Amniotic stem cell (primary cell): ENCODE measurements around the gene GSE1.

Experiments used
- DNase-seq: peaks from one replicate; lab custom pipeline; 2025; lab: John Stamatoyannopoulos, UW

The GSE1 gene

DNA sequence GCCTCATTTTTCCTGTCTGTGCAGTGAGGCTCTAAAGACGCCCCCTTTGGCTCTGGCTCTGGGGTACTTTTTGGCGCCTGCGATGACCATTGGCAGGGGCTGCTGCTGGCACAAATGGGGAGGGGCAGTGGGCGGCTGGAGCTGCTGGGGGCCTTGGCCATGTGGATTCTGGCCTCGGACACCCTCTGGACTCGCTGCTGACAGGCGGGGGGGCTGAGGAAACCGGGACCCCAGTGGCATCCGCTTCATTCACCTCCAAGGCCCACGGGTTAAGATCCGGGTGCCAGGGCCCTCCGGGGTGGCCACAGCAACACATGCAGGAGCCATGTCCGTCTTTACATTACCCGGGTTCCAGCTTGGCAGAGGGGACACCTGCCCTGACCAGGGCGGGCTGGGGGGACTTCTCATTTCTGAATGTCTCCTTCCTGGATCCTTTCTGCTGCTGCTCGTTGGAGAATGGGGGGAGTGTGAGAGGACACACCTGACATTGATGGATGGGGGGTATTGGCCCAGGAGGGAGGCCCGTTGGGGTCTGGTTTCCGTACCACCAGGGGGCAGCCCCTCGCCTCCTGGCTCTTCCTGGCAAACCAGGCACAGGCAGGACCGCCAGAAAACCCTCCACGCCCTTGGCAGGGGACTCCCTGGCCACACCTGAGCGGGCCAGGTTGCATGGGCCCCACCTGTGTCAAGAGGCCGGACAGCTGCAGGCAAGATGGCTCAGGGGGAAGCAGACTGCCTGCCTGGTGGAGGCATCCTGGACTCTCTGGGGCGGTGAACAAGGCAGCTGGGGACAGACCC is 21.8 kb downstream of the GSE1 start:
- DNase-seq: no peak

DNA sequence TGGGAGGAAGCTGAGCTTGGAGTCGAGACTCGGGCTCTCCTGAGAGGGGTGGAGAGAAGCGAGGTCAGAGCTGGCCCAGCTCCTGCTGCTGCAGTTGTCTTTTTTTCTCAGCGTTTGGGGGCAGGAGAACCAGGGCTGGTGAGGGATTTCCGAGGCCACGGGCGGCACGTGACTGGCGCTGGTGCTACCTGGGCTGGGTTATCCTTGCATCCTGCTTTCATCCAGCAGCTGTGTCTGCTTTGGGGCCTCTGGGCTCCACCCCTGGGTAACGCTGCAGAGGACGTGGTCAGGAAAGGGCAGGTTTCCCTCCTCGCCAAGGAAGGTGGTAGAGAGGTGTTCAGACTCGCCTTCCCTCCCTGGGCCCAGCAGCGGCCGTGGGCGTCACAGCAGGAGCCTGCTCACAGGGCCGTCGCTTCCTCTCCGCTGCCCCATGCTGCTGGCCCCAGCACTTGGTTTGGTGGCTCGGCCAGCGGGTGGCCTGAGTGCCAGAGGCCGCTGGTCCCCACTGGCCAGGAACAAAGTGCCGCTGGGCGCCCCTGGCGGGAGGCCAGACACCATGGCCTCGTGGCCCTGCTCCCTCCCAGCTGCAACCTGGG is 22.5 kb downstream of the GSE1 start:
- no peak for DNase-seq

DNA sequence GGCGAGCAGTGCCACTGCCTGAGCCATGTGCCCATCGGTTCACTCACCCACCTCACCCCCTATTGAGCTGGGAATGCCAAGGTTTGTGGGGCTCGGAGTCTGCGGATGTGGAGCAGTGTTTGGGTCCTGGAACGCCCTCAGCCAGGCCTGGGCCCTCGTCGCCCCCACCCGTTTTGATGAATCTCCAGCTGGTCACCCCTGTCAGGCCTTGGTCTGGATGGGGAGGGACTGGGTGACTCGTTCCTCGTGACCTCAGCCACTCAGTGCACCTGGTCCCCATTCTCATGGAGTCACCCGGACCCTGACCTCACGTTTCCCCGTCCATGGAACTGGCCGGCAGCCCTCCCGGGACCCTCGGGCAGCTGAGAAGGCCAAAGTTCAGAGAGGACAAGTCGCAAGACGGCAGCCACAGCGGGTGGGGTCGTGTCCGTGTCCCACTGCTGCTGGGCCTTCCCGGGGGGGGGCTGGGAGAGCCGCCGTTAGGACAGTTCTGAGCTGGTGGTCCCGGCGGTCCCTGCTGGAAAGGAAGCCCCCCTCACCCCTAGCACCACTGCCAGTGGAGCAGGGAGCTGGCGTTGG is 23.2 kb downstream of the GSE1 start:
- no peak for DNase-seq

DNA sequence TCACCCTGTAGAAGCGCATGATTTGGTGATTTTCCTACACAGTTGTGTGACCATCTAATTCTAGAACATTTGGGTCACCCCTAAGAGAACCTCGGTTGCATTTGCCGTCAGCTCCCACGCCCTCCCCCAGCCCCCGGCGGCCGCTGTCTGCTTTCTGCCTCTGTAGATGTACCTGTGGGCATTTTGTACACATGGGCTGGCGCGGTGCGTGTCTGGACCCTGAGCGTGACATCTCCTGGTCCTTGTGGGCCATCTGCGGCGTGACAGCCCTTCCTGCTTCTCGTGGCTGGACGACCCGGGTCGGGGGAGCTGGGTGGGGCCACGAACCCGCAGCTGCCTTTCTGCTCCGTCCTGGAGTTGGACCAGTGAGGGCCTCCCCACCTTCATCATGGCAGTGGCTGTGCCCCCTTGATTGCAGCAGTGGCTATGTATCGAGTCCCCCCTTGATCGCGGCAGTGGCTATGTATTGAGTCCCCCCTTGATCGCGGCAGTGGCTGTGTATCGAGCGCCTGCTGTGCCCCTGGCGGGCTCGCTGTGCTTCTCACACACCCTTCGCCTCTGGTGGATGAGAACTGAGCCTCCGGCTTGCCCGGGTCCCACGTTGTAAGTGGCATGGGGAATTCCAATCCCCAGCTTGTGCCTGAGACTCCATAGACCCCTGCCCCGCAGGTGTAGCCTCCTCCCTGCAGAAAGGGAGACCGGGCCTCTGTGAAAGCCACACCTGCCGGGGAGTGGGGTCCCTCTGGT is 24.1 kb downstream of the GSE1 start:
- DNase-seq: no peak

DNA sequence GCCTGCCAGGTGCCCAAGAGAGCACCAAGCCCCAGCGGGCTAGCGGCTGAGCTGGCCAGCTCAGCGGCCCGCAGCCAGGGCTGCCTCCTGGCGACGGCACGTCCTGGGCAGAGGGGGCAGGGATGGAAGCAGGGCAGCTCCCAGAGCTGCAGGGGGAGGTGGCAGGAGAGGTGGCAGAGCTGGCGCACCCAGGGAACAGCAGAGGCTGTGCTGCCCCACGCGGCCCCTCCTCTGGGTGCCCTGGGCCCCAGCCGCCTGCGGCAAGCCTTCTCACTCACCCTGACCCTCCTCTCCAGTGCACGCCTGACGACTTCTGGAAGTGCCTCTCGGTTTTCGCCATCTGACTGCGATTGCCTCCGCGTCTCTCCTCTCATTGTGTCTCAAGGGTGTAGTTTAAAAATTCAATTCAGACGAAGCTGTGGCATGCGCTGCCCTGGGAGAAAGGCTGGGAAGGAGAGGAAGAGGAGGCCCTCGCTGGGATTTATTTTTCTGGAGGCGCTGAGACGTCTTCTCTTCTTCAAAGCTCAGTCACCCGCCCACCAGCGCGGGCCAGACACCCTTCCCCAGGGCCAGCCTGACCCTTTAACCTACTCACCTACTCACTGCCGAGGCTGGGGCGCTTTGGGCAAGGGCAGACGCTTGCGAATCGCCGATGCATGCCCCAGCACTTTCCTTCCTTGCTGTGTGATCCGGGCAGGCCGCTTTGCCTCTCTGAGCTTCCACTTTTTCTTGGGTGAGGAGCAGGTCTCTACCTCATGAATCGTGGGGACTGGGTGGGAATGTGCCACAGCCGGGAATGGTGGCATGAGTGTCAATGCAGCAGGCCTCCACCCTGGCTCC is 24.9 kb downstream of the GSE1 start:
- DNase-seq: no peak

DNA sequence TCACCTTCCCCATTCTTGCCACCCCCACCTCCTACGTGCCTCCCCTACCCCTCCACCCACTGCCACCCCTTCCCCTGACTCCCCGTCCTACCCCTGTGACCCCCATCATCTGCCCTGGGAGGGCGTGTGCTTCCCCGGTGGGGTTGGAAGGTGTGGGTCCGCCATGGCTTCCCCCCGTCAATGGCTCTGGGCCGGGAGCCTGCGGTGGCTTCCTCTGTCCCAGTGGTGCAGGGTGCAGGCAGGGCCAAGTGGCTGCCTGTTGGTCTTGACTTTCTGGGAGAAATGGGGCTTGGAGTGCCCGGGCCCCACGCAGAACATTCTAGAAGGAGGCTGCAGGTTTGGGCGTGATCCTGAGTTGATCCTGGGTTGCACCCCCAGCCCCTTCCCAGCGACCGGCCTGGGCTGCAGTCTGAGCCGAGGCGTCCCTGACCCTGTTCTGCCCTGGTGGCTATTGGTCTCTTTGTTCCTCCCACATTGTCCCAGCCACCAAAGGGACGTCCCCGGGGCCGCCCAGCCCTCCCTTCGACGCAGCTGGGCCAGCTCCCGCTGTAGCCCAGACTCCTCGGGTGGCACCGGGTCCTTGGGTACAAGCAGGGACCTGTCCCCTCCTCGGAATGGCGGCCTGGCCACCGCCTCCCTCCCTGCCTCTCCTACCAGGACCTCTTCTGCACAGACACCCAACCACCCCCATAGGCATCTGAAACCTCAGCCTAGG is 25.7 kb downstream of the GSE1 start:
- DNase-seq: no peak

DNA sequence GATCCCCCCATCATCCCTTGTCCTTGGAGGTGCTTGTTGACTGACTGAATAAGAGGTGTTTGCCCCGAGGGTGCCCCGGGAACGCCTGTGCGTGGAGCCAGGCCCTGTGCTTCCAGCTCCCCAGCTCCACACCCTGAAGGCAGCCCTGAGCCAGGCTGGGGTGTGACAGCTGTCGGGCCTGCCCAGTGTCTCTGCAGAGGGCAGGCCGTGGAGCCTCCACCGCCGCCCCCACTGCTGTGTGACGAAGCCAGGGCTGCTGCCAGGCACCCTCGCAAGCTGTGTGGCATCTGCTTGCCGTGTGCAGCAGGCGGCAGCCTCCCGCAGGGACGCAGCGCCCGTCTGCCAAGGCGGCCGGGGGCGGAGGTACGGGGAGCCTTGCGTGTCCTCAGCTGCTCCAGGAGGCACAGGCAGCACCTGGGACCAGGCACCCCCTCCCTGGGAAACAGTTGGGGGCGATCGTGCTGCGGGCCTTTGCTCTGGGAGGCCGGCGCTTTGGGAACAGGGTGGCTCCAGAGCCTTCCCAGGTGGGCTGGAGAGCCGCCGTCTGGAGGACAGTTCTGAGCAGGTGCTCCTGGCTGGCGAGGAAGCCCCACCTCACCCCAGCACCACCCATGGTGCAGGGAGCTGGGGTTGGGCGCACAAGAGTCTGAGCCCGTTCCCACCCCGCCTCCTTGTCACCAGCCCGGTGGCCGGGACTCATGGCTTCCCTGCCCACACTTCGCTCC is 26.6 kb downstream of the GSE1 start:
- no peak for DNase-seq

DNA sequence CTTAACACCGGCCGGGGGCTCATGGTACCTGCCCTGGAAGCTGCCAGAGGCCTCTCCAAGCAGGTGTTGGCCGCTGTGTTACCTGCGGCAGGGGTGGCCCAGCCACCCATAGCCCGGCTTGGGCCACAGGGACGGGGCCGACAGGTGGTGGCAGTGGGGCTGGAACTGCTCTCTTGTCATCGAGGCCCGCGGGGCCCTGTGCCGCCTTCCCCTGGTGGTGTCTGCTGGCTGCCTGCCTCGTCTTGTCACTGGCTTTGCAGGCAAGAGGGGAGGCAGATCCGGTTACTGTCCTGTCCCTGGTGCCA is 27.1 kb downstream of the GSE1 start:
- DNase-seq: no peak

DNA sequence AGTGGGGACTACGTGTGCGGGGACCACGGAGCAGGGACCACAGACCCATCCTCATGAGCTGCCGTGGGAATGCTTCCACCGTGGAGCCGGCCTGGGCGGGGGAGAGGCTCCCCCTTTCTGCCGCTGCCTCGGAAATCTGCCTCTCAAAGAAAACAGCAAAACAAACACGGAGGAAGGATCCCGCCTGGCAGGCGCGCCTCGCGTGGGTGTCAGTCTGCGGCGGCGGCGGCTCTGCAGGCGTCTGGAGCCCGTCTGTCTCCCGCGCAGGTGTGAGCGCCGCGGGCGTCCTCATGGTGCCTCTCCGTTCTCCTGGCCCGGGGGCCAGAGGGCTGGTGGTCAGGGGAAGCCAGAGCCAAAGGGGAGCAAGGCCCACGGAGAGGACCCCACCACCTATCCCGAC is 27.5 kb downstream of the GSE1 start:
- DNase-seq: no peak

DNA sequence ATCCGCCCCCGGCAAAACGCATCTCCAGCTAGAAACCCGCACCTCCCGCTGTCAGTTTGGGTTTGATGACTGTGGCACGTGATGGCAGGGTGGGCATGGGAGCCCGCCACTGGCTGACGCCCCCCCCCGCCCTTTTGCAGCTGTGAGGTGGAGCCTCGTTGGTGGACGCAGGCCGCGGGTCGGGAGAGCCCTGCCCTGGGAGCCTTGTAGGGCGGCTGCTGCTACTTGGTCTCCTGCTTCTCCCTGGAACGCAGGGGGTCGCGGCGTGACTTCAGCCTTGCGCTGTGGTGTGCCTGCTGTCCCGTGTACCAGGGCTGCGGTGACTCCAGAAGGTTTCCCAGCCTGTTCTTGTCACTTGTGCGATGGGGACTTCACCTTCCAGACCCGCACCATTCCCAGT is 28.2 kb downstream of the GSE1 start:
- DNase-seq: no peak

DNA sequence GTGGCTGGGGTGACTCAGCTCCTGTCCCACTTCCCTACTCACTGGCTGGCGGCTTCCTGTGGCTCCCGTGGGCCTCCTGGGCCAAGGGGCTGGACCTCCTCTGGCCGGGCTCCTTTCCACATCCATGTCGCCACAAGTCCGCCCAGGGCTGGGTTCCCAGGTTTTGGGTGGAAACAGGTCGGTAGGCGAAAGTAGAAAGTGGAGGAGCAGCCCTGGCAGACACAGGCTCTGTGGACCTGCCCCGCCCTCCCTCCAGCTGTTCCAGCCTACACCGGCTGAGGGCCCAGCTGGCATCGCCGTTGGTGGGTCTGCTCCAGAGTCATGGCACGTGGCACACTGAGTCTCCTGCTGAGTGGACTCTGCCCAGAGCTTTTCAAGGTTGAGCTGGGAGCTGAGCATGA is 28.7 kb downstream of the GSE1 start:
- no peak for DNase-seq

DNA sequence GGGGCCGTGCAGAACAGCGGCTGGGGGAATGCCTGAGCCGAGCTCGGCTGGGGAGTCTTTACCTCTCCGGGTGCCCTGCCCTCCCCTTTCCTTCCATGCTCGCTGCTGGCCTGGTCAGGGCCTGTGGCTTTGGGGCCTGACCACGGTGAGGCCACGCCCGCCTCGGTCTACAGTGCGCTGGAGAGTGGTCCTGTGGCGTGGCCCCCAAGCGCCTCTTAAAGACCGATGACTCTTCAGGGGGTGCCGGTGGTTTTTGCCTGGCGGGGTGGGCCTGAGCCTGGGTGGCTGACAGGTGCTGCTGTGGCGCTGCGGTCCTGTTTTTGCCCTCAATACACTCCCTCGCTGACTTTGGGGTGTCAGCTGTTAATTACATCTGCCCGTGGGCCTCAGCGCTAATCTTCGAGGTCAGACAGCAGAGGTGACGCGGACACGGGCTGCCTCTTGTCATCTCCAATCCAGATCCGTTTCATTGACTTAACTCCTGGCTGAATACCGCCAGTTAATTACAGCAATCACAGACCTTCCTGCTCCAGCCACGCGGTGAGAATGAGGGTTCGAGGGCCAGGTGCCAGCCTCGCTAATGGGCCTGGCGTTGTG is 29.7 kb downstream of the GSE1 start:
- no peak for DNase-seq

DNA sequence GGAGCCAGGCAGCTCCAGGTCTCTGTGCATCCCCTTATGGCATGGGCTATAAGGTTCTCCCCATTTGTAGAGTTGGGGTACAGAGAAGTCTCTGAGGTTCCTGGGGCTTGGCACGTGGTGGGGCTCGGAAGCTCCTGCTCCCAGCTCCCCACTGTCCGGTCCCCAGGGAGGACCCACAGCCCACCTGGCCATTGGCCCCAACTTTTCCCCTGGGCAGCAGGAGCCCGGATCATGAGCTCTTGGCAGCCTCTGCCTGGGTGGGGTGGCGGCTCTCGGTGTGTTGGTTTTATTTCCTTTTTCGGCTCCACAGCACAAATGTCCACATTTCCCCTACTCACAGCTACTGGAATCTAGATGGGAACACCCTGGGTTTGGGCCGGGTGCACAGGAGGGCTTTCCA is 30.5 kb downstream of the GSE1 start:
- DNase-seq: no peak

DNA sequence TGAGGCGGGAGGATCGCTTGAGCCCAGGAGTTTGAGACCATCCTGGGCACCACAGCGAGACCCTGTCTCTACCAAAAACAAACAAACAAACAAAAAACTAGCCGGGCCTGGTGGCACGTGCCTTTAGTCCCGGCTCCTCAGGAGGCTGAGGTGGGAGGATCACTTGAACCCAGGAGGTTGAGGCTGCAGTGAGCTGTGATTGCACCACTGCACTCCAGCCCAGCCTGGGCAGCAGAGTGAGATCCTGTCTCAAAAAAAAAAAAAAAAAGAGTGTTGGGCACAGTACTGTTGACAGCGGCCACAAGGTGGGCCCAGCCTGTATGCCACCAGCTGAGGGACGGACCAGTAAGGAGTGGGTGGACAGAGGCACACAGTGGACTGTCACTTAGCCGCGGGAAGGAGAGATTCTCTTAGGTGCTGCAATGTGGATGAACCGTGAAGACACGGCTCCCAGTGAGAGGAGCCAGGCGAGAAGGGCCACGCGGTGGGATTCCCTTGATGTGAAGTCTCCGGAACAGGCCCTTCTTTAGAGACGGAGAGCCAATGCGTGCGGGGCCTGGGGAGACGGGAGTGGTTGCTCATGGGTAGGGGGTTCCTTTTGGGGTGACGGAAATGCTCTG is 31.1 kb downstream of the GSE1 start:
- no peak for DNase-seq

DNA sequence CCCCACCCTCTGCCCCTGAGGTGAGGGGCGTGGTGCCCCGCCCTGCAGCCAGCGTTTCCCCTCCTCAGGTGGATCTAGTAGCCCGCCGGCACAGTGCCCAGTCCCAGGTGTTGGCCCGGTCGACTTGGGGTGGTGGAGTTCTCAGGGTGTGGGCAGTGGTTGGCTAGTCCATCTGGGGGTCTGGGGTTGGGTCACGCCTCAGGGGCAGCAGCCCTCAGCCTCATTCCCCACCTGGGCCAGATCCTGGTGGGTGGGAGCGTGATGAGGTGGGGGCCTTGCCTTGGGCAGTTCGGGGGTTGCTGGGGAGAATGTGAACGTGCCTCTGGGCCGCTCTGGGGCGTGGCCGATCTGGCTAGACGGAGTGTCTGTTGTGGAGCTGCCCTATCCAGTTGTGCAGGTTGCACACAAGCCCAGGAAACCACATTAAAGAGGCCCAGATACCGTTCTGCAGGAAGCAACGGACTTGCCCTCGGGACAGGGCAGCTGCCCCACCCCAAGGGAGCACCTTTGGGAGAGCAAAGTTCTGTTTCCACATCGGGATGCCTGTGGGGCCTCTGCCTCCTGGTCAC is 32.0 kb downstream of the GSE1 start:
- DNase-seq: no peak

DNA sequence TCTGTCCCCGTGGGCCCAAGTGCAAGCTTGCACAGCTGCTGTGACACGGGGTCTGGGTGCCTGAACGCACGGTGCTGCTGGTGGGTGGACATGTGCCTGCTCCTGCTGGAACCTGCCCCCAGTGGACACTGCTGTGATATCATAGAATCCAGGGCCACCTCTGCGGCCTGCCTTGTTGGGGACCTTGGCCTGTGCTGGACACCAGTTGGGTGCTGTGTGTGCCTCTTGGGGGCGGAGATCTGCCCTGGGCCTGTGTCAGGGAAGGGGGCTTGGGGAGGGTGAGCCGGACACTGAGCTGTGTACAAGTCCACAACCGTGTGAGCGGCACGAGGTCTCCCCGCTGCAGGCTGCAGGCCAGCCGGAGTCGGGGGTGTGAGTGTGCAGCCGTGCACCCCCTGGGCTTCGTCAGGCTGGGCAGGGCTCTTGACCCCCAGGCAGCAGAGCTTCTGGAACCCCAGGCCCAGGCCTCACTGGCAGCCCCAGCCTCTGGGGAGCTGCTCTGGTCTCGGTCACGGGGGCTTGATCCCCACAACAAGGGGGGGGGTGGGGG is 33.3 kb downstream of the GSE1 start:
- DNase-seq: no peak

DNA sequence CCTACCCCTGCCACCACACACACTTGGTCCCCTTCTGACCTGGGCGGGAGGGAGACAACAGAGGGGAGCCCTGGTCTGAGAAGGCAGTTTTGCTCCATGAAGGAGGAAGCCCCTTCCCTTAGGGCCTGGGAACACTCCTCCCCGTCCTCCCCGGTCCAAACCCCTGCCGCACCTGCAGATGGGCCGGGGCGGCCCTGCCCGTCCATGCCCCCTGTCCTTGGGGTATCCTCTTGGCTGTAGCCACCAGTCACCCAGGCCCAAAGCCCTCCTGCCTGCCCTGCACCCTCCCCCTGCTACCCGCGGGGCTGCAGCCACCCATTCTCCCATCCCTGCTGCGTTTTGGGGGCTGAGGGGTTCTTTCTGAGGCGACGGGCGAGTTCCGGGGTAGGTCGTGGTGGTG is 33.9 kb downstream of the GSE1 start:
- DNase-seq: no peak

DNA sequence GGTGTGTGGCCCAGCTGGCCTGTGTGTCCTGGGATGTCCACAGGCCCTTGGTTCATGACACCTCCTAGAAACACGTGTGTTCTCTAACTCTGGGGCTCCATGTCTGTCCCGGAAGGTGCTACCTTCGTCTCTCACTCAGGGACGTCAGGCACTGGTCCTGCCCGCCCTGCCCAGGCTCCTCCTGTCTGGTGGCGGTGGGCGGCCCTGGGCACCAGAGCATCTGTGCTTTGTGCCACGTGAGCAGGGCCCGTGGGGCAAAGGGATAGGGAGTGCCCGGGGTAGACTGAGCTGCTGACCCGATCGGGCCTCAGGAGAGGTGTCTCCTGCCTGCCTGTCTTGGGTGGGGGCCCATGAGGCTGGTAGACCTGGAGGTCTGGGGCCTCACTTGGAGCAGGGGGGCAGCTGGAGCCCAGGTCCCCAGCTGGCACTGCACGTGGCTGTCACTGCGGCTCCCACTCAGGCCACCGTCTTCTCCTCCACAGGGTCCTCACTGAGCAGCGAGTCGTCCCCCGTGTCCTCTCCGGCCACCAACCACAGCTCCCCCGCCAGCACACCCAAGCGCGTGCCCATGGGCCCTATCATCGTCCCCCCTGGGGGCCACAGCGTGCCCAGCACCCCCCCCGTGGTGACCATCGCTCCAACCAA is 35.1 kb downstream of the GSE1 start:
- no peak for DNase-seq

DNA sequence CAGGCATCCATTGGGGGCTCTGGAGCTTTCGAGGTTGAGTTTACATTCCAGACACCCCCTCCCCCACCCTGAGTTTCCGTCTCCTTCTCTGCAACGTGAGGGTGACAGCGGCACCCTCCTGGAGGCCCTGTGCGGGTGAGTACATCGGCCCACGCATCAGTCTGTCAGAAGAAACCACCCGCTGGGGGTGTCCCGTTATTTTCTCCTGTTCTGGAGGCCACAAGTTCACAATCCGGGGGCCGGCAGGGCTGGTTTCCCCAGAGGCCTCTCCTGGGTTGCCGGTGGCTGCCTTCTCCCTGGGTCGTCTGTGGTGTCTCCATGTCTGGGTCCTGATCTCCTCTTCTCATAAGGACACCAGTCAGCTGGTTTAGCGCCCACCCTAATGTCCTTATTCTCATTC is 35.7 kb downstream of the GSE1 start:
- DNase-seq: no peak
